ENCODE measurements around the gene GPC6.

The GPC6 gene

DNA sequence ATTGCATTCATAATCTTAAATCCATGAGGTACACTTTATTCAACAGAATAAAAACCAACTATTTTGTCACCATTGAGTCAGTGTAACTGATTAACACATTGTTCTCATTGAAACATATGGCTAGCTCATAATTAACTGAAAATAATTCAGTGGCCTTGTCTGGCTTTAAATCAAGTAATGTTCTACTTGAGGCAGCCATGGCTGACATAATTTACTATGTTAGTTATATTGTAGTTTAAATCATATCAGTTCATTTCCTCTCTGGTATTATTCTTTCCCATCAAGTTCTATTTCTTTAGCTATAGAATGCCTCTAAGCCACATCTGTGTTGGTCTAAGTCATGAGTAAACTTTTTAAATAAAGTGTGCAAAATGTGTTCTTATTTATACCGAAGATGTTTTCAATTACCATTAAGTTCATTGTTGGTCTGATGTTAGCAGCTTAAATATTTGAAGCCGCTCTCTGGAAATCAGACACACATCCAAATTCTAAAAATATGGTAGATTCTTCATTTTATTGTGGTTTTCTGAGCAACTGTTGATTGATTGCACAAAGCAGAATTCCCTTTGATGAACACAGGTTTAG lies 393.7 kb downstream of the GPC6 start:
- H3K27me3 ChIP-seq (replicated peaks; ENCODE audit: control insufficient read depth, insufficient read depth, low read length), result no peaks in the 10 kb centered on the region
- H3K36me3 ChIP-seq (ENCODE audit: control insufficient read depth, insufficient read depth, low read length, severe bottlenecking), result no peaks in the 10 kb centered on the region
- H3K9me3 ChIP-seq (ENCODE audit: control insufficient read depth, low read length), result no peaks in the 10 kb centered on the region
- H3K4me1 ChIP-seq (ENCODE audit: control insufficient read depth, insufficient read depth, low read length), result peaks cover 2% of the 10 kb centered on the region
- peak; percentile 45 for DNase-seq (ENCODE audit: low read depth)
- H3K4me3 ChIP-seq (ENCODE audit: low read length), result no peak overlapping the region
- no peak overlapping the region for H3K9ac ChIP-seq (ENCODE audit: low read length)

DNA sequence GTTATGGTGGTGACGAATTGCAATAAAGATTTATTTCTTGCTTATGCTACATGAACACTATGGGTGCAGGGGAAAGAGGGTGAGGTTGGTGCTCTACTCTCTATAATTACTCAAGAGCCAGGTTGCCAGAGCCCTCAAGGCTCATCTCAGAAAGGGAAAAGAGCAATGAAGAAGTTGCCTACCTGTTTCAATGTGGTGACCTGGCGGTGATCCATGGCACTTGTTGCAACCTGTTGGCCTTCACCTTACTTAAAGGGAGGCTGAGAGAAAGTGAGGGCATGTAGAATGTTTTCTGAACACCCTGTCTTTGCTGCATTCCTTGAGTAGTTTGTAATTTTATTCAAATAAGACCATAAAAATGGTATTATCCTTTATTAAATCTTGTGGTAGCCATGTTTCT lies 394.4 kb downstream of the GPC6 start:
- Histone ChIP-seq H3K4me3 (ENCODE audit: low read length) (no peak overlapping the region), H3K9ac (ENCODE audit: low read length) (no peak overlapping the region), H3K36me3 (ENCODE audit: control insufficient read depth, insufficient read depth, low read length, severe bottlenecking) (no peaks in the 10 kb centered on the region), H3K9me3 (ENCODE audit: control insufficient read depth, low read length) (no peaks in the 10 kb centered on the region), H3K4me1 (ENCODE audit: control insufficient read depth, insufficient read depth, low read length) (no peaks in the 10 kb centered on the region), H3K27me3 (replicated peaks; ENCODE audit: control insufficient read depth, insufficient read depth, low read length) (no peaks in the 10 kb centered on the region)
- no peak for DNase-seq (ENCODE audit: low read depth)

DNA sequence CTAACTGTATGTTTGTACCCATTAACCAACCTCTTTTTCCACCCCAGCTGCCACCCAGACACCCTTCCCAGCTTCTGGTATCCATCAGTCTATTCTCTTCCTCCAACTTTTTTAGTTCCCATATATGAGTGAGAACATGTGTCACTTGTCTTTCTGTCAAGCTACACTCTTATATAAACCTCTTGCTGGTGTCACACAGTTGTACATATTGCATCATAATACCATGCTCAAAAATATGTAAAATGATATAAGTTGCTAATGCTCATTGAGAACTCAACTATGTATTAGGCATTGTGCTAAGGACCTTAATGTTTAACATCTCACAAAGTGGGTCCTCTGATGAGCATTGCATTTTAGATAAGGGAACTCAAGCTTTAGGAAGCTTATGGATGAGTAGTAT lies 395.4 kb downstream of the GPC6 start:
- H3K4me1 ChIP-seq (ENCODE audit: control insufficient read depth, insufficient read depth, low read length), result no peaks in the 10 kb centered on the region
- H3K9me3 ChIP-seq (ENCODE audit: control insufficient read depth, low read length), result no peaks in the 10 kb centered on the region
- H3K36me3 ChIP-seq (ENCODE audit: control insufficient read depth, insufficient read depth, low read length, severe bottlenecking), result no peaks in the 10 kb centered on the region
- H3K27me3 ChIP-seq (replicated peaks; ENCODE audit: control insufficient read depth, insufficient read depth, low read length), result no peaks in the 10 kb centered on the region
- no peak overlapping the region for H3K9ac ChIP-seq (ENCODE audit: low read length)
- no peak overlapping the region for H3K4me3 ChIP-seq (ENCODE audit: low read length)
- no peak for DNase-seq (ENCODE audit: low read depth)

DNA sequence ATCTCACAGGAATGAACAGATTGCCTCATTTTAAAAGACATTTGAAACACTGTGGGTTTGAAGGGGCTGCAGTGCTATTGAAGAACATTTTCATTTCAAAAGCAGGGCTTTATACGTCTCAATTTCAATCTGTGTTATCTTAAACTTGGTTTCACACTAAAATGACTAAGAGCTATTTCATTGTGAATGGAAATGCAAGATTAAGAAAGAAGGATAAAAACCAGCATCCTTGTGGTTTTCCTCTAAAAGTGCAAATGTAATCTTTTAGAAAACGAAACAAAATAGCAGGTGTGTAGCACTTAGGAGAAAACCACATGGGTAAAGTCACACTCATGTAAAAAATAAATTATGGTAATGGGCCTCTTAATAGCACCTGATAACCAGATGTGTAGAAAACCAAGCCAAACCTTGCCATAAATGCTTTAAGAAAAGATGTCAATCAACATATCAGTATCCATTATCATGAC lies 397.7 kb downstream of the GPC6 start:
- DNase-seq (ENCODE audit: low read depth), result peak; percentile 25
- Histone ChIP-seq H3K4me1 (ENCODE audit: control insufficient read depth, insufficient read depth, low read length) (no peaks in the 10 kb centered on the region), H3K27me3 (replicated peaks; ENCODE audit: control insufficient read depth, insufficient read depth, low read length) (no peaks in the 10 kb centered on the region), H3K9me3 (ENCODE audit: control insufficient read depth, low read length) (no peaks in the 10 kb centered on the region), H3K9ac (ENCODE audit: low read length) (no peak overlapping the region), H3K36me3 (ENCODE audit: control insufficient read depth, insufficient read depth, low read length, severe bottlenecking) (no peaks in the 10 kb centered on the region), H3K4me3 (ENCODE audit: low read length) (no peak overlapping the region)

DNA sequence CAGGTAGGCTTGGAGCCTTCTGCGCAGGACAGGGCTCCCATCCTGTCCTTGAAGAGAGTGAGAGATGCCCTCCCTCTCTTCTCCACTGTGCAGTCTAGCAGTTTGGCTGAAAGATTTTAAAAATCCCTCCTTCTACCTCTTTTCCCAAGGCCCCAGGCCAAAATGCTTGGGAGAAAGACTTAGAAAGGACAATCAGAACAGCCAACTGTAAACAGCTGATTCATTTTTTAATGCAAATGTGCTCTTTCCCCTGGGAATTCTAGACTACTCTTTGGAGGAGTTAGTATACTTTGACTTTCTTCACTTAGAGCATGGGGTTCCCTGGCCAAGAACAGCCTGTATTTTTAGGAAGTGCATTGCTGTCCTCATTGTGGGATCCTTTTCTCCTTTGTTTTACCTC lies 398.9 kb downstream of the GPC6 start:
- Histone ChIP-seq H3K9me3 (ENCODE audit: control insufficient read depth, low read length) (no peaks in the 10 kb centered on the region), H3K4me3 (ENCODE audit: low read length) (no peak overlapping the region), H3K27me3 (replicated peaks; ENCODE audit: control insufficient read depth, insufficient read depth, low read length) (no peaks in the 10 kb centered on the region), H3K36me3 (ENCODE audit: control insufficient read depth, insufficient read depth, low read length, severe bottlenecking) (no peaks in the 10 kb centered on the region), H3K4me1 (ENCODE audit: control insufficient read depth, insufficient read depth, low read length) (no peaks in the 10 kb centered on the region), H3K9ac (ENCODE audit: low read length) (no peak overlapping the region)
- peak; percentile 38 for DNase-seq (ENCODE audit: low read depth)

DNA sequence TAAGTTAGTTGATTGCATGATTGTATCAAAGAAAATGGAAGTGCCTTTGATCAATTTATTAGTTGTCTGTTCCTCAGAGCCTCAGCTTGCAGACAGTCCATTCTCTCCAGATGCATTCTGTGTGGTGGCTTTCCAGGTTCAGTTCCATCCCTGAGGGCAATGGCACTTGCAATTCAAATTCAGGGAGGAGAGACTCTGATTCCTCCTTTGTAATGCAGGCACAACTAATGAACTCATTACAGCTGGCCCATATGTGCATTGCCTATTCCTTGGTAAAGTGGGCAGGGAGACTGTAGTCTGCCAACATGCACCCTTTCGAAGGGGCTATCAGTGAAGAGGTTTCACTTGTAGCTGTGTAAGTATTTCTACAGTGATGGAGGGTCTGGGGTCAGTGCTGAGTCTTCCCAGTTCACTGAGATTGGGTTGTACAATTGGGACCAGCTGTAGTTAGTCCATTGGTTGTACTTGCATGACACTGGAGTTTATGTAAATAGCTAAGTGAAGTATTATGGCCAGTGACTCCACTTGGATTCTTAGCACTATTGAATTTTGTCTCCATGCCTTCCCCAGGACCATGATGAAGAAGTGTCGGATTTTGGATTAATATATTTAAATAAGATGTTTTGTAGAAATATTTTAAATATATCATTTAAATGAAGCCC lies 401.7 kb downstream of the GPC6 start:
- Histone ChIP-seq H3K9me3 (ENCODE audit: control insufficient read depth, low read length) (no peaks in the 10 kb centered on the region), H3K27me3 (replicated peaks; ENCODE audit: control insufficient read depth, insufficient read depth, low read length) (no peaks in the 10 kb centered on the region), H3K36me3 (ENCODE audit: control insufficient read depth, insufficient read depth, low read length, severe bottlenecking) (no peaks in the 10 kb centered on the region), H3K9ac (ENCODE audit: low read length) (no peak overlapping the region), H3K4me1 (ENCODE audit: control insufficient read depth, insufficient read depth, low read length) (no peaks in the 10 kb centered on the region), H3K4me3 (ENCODE audit: low read length) (no peak overlapping the region)
- no peak for DNase-seq (ENCODE audit: low read depth)

DNA sequence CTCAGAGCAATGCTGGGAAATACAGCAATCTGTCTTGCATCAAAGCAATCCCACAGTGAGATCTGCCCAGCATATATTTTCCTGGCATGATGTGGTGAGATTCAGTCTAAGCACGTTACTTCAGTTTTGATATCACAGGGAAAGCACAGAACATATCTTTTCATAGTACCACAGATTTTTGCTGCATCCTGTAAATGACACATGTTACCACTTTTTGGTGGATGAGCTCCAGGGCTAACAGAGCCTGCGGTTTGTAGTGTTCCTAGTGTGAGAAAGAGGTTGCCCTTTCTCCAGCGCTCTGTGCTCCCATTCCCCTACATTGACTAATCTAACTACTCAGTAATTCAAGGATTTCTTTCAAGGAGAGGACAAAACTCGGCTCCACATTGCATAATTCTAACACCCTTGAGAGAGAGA lies 409.0 kb downstream of the GPC6 start:
- Histone ChIP-seq H3K4me1 (ENCODE audit: control insufficient read depth, insufficient read depth, low read length) (peaks cover 14% of the 10 kb centered on the region), H3K9ac (ENCODE audit: low read length) (no peak overlapping the region), H3K9me3 (ENCODE audit: control insufficient read depth, low read length) (no peaks in the 10 kb centered on the region), H3K4me3 (ENCODE audit: low read length) (peak overlapping the region; percentile 50), H3K36me3 (ENCODE audit: control insufficient read depth, insufficient read depth, low read length, severe bottlenecking) (no peaks in the 10 kb centered on the region), H3K27me3 (replicated peaks; ENCODE audit: control insufficient read depth, insufficient read depth, low read length) (no peaks in the 10 kb centered on the region)
- DNase-seq (ENCODE audit: low read depth), result peak; percentile 61

DNA sequence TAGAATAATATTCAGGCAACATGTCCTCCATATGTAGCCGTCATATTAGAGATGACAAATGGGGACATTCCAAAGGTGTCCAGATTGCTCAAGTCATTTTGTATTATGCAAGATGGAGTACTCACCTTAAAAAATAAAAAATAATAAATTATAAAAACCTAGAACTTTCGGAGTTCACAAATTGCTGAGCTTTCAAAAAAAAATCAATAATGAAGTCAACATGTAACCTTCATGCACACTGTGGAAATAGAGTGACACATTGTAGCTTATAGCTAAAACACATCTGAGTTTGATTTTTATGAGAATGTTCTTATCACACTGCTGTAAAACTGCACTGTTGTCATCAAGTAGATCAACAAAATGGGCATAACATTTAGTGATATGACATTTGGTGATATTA lies 411.2 kb downstream of the GPC6 start:
- DNase-seq (ENCODE audit: low read depth), result no peak
- Histone ChIP-seq H3K4me3 (ENCODE audit: low read length) (no peak overlapping the region), H3K27me3 (replicated peaks; ENCODE audit: control insufficient read depth, insufficient read depth, low read length) (no peaks in the 10 kb centered on the region), H3K36me3 (ENCODE audit: control insufficient read depth, insufficient read depth, low read length, severe bottlenecking) (no peaks in the 10 kb centered on the region), H3K9ac (ENCODE audit: low read length) (no peak overlapping the region), H3K9me3 (ENCODE audit: control insufficient read depth, low read length) (no peaks in the 10 kb centered on the region), H3K4me1 (ENCODE audit: control insufficient read depth, insufficient read depth, low read length) (peaks cover 14% of the 10 kb centered on the region)

DNA sequence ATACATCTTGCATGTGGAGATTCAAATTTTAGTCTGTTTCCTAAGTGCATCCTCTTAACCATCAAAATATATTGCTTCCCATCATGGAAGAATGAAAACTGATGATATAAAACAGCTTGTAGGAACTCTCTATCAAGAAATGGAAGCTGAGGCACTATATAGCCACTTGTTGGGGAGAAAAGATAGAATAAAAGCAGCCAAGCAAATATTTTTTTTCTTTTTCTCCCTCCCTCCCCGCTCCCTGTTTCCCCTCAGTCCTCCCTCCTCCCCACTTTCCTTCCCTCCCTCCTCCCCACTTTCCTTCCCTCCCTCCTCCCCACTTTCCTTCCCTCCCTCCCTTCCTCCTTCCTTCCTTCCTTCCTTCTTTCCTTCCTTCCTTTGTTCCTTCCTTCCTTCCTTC lies 413.8 kb downstream of the GPC6 start:
- Histone ChIP-seq H3K27me3 (replicated peaks; ENCODE audit: control insufficient read depth, insufficient read depth, low read length) (no peaks in the 10 kb centered on the region), H3K4me1 (ENCODE audit: control insufficient read depth, insufficient read depth, low read length) (peaks cover 11% of the 10 kb centered on the region), H3K9me3 (ENCODE audit: control insufficient read depth, low read length) (no peaks in the 10 kb centered on the region), H3K4me3 (ENCODE audit: low read length) (no peak overlapping the region), H3K36me3 (ENCODE audit: control insufficient read depth, insufficient read depth, low read length, severe bottlenecking) (no peaks in the 10 kb centered on the region), H3K9ac (ENCODE audit: low read length) (no peak overlapping the region)
- DNase-seq (ENCODE audit: low read depth), result no peak

DNA sequence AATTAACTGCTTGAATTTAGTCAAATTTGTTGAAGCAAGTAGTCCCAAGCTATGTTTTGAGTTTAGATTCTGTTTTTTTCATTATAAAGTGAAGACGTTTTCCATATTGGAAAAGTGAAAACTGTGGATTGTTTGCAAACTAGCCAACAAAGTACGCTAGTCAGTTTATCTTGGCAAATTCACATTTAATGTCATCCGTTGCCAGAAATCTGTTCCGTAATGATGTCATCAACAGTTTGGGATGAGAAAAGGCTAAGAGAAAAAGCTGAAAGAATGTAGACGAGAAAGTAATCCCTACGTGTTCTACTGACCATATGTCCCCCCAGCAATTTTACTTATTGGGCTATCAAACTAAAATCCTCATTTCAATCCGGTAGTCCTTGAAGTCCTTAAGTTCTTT lies 419.6 kb downstream of the GPC6 start:
- Histone ChIP-seq H3K36me3 (ENCODE audit: control insufficient read depth, insufficient read depth, low read length, severe bottlenecking) (no peaks in the 10 kb centered on the region), H3K4me1 (ENCODE audit: control insufficient read depth, insufficient read depth, low read length) (no peaks in the 10 kb centered on the region), H3K4me3 (ENCODE audit: low read length) (peak overlapping the region; percentile 40), H3K9ac (ENCODE audit: low read length) (no peak overlapping the region), H3K9me3 (ENCODE audit: control insufficient read depth, low read length) (no peaks in the 10 kb centered on the region), H3K27me3 (replicated peaks; ENCODE audit: control insufficient read depth, insufficient read depth, low read length) (no peaks in the 10 kb centered on the region)
- no peak for DNase-seq (ENCODE audit: low read depth)

DNA sequence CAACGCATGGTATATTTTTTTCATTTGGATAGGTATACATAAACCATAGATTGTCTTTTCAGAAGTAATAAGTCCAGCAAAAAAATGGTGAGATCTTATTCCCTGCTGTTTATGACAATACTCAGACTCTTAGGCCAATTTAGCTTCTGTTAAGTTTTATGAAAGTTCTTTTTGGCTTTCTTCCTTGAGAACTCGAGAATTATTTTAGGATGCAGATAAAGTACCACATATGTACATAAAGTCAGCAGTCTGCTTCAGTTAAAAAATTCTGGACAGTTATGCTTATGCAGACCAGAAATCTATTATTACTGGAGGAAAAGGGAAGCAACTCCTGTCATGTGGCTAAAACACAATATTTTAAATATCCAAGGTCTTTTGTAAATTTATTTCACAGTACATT lies 422.9 kb downstream of the GPC6 start:
- Histone ChIP-seq H3K4me1 (ENCODE audit: control insufficient read depth, insufficient read depth, low read length) (no peaks in the 10 kb centered on the region), H3K36me3 (ENCODE audit: control insufficient read depth, insufficient read depth, low read length, severe bottlenecking) (no peaks in the 10 kb centered on the region), H3K4me3 (ENCODE audit: low read length) (no peak overlapping the region), H3K27me3 (replicated peaks; ENCODE audit: control insufficient read depth, insufficient read depth, low read length) (no peaks in the 10 kb centered on the region), H3K9ac (ENCODE audit: low read length) (no peak overlapping the region), H3K9me3 (ENCODE audit: control insufficient read depth, low read length) (no peaks in the 10 kb centered on the region)
- DNase-seq (ENCODE audit: low read depth), result no peak

DNA sequence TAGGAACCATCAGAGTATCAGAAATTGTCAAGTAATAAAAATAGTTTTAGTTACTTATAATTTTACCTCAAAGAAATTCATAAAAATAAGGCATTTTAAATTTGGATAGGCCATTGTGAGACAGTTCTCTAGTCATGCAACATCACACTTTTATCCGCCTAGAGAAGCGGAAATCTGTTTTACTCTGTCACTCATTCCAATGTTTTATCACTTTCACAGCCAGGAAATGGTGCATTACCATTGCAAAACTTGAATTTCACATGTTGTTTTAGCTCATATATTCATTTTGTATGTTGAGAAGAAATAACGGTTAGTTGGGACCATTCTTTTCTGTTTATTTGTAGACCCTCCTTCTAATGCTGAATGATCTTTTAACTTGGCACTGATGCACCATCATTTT lies 427.2 kb downstream of the GPC6 start:
- Histone ChIP-seq H3K4me3 (ENCODE audit: low read length) (no peak overlapping the region), H3K9ac (ENCODE audit: low read length) (no peak overlapping the region), H3K9me3 (ENCODE audit: control insufficient read depth, low read length) (no peaks in the 10 kb centered on the region), H3K27me3 (replicated peaks; ENCODE audit: control insufficient read depth, insufficient read depth, low read length) (no peaks in the 10 kb centered on the region), H3K4me1 (ENCODE audit: control insufficient read depth, insufficient read depth, low read length) (no peaks in the 10 kb centered on the region), H3K36me3 (ENCODE audit: control insufficient read depth, insufficient read depth, low read length, severe bottlenecking) (no peaks in the 10 kb centered on the region)
- no peak for DNase-seq (ENCODE audit: low read depth)

Data from adipocyte (in vitro differentiated cells).